ENCODE data around the gene SURF4.

DNA sequence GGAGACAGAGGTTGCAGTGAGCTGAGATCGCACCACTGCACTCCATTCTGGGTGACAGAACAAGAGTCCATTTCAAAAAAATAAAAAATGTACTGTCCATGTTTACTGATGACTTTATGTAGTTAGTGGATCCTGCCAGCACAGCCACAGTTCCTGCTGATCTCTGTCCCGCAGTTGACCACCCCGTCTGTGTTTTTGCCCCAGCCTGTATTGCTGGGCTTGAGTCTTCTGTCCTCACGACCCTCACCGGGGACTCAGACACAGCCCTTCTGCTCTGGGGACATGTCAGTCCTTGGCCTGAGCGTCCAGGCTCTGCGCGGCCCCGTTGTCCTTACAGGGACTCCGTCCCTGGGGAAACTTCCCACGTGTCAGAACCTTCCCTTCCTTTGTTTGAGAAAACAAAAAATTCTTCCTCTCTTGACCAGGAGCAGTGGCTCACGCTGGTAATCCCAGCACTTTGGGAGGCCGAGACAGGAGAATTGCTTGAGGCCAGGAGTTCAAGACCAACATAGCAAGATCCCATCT, 54.4 kb downstream of the SURF4 start:
- TF ChIP-seq POLR2A (IDR thresholded peaks at IDR 0.05; ENCODE audit: insufficient read depth in 1 of 2, low read depth in 2 of 2, low read length in 2 of 2) (no peak), FOXK1 (CRISPR knock-in tag; IDR thresholded peaks at IDR 0.05; ENCODE audit: borderline replicate concordance, low read depth) (no peak)
